ENCODE data around the gene RSPH3.
"Not testable (repeated sequence)": the region's sequence is repeated elsewhere in the genome, so short reads cannot be mapped to it uniquely, and the experiment has no call there.

The RSPH3 gene, protein sequence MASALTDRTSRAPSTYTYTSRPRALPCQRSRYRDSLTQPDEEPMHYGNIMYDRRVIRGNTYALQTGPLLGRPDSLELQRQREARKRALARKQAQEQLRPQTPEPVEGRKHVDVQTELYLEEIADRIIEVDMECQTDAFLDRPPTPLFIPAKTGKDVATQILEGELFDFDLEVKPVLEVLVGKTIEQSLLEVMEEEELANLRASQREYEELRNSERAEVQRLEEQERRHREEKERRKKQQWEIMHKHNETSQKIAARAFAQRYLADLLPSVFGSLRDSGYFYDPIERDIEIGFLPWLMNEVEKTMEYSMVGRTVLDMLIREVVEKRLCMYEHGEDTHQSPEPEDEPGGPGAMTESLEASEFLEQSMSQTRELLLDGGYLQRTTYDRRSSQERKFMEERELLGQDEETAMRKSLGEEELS

GRCh38 chr6:158999666-159000403 is at the start of gene RSPH3:
Gene RSPH3, minus strand, starts transcription at chr6:159000202. Its CDS starts 652 bp downstream, at chr6:158999550.
- FAIRE-seq: no peak

DNA sequence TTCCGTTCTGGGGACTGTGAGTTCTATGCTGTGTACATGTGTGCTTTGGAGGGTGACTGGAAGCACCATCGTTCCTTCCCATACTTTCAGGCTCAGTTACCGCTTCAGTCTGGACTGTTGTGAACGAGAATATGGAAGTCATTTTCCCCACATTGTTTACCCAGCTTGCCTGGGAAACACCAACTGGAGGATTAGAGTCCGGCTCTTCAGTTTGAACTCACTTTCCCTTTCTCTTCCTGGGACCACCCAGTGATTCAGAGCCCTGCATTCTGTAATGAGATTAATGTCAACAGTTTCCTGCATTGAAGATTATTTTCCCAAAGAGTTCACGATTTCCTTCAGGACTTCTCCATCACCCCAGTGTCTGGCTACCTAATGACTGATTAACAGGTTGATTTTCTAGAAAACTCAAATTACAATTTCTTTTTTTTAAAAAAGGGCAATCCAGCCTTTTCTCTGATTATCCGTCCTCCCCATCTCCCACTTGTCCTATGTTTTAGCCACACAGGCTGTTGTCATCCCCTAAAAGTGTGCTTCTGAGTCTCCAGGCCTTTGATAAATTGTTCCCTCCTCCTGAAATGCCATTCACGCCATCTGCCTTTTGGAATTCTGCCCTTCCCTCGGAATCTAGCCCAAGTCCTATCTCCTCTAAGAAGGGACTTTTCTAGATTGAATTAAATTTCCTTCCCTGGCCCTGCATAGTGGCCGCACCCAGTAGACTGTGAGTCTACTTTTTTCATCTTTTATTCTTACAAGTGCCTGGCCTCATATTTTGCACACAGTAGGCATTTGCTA is 48.1 kb upstream of the RSPH3 start:
- no peak for FAIRE-seq

DNA sequence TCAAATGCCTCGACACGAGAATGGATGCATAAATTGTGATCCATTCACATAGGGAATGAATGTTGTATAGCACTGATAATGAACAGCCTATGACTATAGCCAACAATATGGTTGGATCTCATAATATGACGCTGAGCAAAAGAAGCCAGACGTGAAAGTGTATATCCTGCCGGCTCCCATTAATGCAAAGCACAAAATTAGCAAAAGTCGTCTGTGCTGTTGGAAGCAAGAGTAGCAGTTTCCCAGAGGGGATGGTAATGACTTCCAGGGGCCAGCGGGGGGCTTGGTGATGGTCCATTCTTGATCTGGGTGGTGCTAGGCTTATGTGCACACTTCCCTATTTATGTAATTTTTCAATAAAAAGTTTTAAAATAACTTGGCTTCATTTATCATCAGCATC is 45.8 kb upstream of the RSPH3 start:
- FAIRE-seq: no peak

- FAIRE-seq: no peak
Observed at GRCh38 chr6:159044899-159045727, 45.1 kb upstream of the RSPH3 start, which contains the start of gene TAGAP. Gene TAGAP, minus strand, starts transcription at chr6:159044991. Its CDS starts 845 bp downstream, at chr6:159044146.

DNA sequence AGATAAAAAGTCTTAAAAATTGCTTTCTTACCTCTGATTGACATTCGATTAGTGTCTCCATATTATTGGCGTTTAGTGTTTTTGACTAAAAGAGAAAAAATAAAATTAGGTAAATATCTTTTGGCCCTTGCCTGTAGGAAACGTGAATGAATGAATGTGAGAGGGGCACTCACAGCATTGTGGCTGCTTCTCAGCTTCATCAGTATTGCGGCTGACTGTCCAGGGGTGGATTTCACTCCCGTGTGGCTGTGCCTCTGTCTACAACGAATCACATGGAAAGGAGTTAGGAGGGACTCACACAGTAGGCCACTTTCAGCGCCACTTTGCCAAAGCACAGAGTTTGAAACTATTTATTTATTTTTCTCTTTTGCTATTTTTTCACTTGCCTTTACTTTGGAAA is 43.9 kb upstream of the RSPH3 start:
- no peak for FAIRE-seq

DNA sequence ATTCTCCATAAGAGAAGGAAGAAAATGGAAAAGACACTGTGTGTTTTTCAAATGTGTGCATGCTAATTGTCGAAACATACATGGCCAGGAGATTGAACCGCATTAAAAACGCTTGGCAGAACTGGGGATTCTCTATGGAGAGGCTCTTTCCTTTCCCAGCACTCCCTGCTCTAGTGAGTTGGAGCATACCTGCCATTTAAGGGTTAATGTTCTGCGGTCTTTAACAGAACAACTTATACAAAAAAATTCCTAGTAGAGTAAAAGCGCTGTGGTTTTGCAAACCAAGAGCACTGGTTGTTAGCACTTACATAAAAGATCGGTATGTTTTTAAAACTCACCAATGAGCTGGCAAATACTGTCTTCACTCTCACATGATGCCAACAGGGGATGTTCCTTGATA is 43.2 kb upstream of the RSPH3 start:
- FAIRE-seq: no peak

GRCh38 chr6:159042826-159043181 is 42.8 kb upstream of the RSPH3 start:
- FAIRE-seq: no peak

DNA sequence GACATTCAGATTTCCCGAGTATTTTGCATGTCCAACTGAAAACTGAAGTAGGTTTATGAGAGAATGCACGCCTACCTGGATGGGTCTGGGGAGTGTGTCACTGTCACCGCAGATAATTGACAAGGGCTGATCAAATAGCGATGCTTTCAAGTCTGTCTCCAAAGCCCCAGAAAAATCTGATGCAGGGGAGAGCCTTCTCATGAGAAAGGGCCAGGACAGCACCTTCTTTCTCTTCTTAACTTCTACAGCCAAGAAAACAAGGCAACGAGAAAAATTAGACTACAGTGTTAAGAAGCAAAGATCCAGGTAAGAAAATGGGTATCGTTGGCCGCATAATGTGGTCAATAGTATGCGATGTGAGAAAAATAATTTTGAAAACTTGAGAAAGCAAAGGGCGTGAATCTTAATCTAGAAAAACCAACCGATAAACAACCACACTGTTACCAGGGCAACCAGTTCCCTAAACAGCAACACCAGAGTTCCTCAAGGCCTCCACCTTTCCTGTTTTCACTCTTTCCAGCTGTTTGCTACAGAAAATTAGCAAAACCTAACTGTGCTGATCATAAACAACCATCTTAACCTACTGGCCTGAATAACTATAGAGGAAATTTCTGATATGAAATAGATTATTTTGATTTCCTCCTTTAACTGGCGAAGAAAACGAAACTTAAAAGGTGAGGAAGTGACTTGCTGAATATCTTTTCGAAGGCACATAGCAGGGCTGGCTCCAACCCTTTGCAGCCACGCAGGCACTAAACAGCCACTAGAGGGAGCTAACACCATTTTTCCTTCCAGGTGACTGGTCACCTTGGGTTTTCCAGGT is 42.2 kb upstream of the RSPH3 start:
- no peak for FAIRE-seq

- FAIRE-seq: no peak
Observed at GRCh38 chr6:159041181-159041580, 41.2 kb upstream of the RSPH3 start.

- no peak for FAIRE-seq
Observed at GRCh38 chr6:159039885-159040258, 39.9 kb upstream of the RSPH3 start.

DNA sequence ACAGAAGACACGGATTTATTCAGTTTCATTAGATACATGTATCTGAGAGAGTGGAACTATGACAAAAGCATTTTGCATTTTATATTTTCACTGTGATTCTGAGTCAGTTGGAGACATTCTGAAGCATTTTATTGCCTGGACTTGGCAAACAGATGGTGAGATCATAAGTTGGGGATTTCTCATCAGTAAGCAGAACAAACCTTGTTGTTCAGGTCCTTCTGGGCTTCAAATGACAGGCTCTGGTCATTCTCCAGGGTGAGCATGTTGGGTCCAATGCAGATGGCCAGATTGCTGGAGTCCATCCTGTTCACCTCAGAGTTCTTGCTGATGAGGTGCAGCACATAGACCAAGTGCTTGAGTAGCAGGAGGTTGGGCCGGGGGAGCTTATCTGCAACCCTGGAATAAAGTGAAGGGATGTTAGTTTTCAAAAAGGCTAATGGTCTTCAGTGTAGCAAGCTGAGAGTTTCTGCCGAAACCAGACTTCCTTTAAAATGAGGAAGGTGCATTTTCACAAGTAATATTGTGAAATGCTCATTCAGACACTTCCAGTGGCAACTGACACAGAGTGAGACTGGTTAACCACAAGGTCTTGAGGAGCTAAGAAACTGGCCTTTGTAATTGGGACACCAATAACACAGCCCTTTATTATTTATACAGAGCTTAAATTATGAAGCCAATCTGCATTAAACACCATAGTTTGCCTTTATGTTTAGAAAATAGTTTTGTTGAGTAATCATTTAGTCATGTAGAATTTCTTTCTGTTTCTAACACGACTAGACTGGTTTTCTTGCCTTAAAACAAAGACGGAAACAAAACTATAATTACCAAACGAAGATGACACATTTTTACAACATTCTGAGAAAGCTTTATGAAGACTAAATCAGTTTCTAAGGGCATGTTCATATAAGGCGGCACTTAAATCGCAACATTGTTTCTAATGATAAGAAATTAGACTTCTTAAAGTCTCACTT is 39.2 kb upstream of the RSPH3 start:
- no peak for FAIRE-seq

- not testable (repeated sequence) for FAIRE-seq
Observed at GRCh38 chr6:159038318-159038717, 38.3 kb upstream of the RSPH3 start.

GRCh38 chr6:159037756-159038290 is 37.8 kb upstream of the RSPH3 start:
- no peak for FAIRE-seq

GRCh38 chr6:159036673-159037072 is 36.7 kb upstream of the RSPH3 start:
- no peak for FAIRE-seq

- FAIRE-seq: no peak
Observed at GRCh38 chr6:159035891-159036290, 35.9 kb upstream of the RSPH3 start.

DNA sequence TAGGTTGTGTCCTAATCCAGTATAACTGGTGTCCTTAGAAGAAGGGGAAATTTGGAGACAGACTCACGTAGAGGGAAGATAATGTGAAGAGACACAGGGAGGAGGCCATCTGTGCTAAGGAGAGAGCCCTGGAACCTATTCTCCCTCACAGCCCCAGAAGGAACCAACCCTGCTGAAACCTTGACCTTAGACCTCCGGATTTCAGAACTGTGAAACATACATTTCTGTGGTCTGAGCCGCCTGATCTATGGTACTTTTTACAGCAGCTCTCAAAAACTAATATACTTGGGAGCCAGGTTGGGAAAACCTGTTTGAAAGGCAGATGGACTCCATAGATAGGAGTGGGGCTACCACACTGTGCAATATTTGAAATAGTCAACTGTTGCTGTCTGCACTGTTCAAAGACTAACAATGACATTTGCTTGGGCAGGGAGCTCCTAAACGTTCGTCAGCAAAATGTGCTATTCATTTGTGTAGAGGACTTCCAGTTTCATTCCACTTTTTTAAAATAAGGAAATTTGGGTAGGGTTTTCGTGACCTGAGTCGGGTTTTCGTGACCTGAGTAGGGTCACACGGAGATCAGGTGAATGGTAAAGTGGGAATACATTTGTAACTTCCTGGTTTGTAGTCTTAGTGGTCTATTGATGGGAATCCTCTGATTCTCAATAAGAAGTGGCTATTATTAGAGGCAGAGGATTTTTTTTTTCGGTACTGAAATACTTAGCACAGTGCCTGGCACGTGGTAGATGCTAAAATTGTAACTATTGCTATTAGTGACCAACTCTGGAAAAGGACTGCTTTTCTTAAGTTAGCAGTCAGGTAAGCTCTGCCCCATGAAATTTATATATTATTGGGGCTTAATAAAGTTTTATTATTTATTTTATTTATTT is 33.4 kb upstream of the RSPH3 start:
- FAIRE-seq: no peak

DNA sequence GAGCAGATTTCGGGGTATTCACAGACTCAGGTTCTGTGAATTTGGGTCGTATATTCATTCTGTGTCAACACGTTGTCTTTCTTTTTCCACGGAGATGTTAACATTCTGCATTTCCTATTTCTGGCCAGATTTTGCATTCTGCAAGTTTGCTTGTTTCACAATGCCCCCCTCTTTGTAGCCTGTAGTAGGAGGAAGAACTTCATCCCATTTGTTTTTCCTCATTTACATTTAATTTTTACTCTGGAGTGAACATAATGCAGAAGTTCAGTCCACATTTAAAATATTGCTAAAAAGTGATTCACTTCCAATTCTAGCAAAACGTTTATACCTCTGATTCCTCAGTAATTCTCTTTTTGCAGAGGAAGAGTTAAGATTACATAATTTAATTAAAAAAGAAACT is 31.8 kb upstream of the RSPH3 start:
- FAIRE-seq: no peak

DNA sequence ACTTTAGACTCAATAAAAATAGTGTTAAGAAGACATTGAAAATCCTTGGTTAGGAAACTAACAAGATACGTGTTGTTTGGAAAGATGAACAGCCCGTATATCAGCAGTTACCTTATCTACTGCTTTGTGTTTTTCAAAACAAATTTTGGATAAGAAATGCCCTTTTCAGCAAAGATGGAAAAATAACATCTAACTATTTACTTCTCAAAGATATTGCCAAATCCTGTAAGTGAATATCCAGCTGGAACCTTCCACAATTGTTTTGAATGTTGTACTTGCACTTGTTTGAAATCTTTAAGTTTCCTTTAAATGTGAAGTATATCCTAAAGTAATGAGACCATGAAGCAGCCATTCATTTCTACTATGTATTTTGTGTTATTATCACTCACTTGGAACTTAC is 30.2 kb upstream of the RSPH3 start:
- no peak for FAIRE-seq

DNA sequence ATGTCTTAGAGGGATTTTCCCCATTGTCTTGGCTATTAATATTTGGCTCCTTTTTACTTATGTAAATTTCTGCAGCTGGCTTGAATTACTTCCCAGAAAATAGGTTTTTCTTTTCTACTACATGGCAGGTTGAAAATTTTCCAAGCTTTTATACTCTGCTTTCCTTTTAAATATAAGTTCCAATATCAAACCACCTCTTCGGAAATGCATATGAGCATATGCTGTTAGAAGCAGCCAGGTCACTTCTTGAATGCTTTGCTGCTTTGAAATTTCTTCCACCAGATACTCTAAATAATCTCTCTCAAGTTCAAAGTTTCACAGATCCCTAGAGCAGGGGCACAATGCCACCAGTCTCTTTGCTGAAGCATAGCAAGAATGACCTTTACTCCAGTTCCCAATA is 25.2 kb upstream of the RSPH3 start:
- FAIRE-seq: not testable (repeated sequence)
